Naive thymus-derived CD8-positive, alpha-beta T cell (primary cell): ENCODE results near the gene ZNF385C. TPM values are rescaled to one million over a fixed set of nuclear protein-coding genes. Genes with fewer than 3 reads are reported as not detected.

ENCODE experiments used
- ATAC-seq, 2 donors: fragments of 150-1000 bp; cut with Tn5 transposase in 1 of 2; sonication (Bioruptor Pico), chemical (Tn5 transposase) in 1 of 2; 1 replicate in 1 of 2; 2 replicates in 1 of 2; pipeline ENCODE4 v1.10.0; 2021; ENCODE audit warnings: mild to moderate bottlenecking in 2 of 2, moderate library complexity in 2 of 2
- POLR2A ChIA-PET: fragments of 350-600 bp; sonication (Branson Sonifier 250); formaldehyde crosslinking; loops from one replicate; lab custom pipeline; 2021; ENCODE audit warnings: antibody characterized with exemption; lab: Charles Lee
- DNase-seq, 10 donors: peaks; one replicate each; pipeline versions ENCODE4 v3.0.0 to v3.0.0-alpha.2; 2020 to 2022
- H3K27ac Mint-ChIP-seq, 10 donors: one replicate each; pipeline ENCODE4 v1.8.0; 2020 to 2022; ENCODE audit warnings: mild to moderate bottlenecking in 10 of 10, mixed read lengths in 10 of 10, moderate library complexity in 4 of 10, inconsistent platforms in 1 of 10
- H3K27me3 Mint-ChIP-seq, 5 donors: one replicate each; pipeline ENCODE4 v1.8.0; 2021 to 2022; ENCODE audit warnings: mixed read lengths in 5 of 5
- H3K36me3 Mint-ChIP-seq, 3 donors: one replicate each; pipeline ENCODE4 v1.8.0; 2020 to 2022; ENCODE audit warnings: mixed read lengths in 3 of 3, mild to moderate bottlenecking in 2 of 3, inconsistent platforms in 1 of 3
- H3K4me1 Mint-ChIP-seq, 4 donors: one replicate each; pipeline ENCODE4 v1.8.0; 2021 to 2022; ENCODE audit warnings: mixed read lengths in 4 of 4
- H3K4me3 Mint-ChIP-seq, 10 donors: one replicate each; pipeline ENCODE4 v1.8.0; 2020 to 2022; ENCODE audit warnings: mild to moderate bottlenecking in 10 of 10, mixed read lengths in 10 of 10, moderate library complexity in 6 of 10, inconsistent platforms in 1 of 10
- H3K9me3 Mint-ChIP-seq, 9 donors: one replicate each; pipeline ENCODE4 v1.8.0; 2020 to 2022; ENCODE audit warnings: mixed read lengths in 9 of 9, mild to moderate bottlenecking in 3 of 9, inconsistent platforms in 1 of 9, moderate library complexity in 1 of 9
- polyA plus RNA-seq, 3 donors: library from polyadenylated mRNA; unstranded; fragments of 300-500 nt; fragmentation: Illumina TruSeq; gene quantifications; one replicate each; pipeline ENCODE4 v1.2.3, GENCODE V29; 2021
- total RNA-seq, 8 experiments: library from RNA in 2 of 8; stranded (reverse) in 2 of 8; gene quantifications; one replicate each; pipeline ENCODE4 v1.2.3 and lab custom pipeline; 2021 to 2026

The ZNF385C gene
- total and polyA plus RNA-seq, 5 experiments from 2014 or later, result 0.09 to 0.36 (median 0.14) TPM; not detected in 1

DNA sequence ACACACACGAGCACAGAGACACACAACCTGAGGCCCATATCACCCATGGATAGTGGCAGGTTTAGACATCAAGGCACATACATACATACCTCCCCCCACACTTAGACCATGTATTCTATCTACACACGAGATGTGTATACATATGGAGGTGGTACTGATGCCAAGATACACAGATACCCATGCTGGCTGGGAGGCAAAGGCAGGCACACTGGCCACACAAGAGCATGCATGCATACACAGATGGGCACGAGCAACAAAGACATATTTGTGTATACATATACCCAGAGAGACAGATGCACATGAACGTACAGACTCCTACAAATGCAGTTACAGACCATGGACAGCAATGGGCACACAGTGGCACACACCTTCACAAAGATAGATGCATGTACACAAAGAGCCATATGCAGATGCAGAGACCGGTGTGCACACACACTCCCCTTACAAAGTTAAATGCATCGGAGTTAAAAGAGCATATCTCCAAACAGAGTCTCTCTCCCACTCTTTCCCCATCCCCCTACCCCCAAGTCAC, 45.9 kb downstream of the ZNF385C start:
- ATAC-seq (no peak), DNase-seq (no peak)
- Mint-ChIP-seq H3K4me1 (peaks cover 4 to 9% (median 7%) of the 10 kb centered on the region in 4 donors), H3K4me3 (no peak overlapping the region), H3K36me3 (no peaks in the 10 kb centered on the region), H3K27me3 (peaks cover 9 to 49% (median 27%) of the 10 kb centered on the region in 5 donors), H3K27ac (peak overlapping the region in 1 of 10 donors; percentile 63), H3K9me3 (no peaks in the 10 kb centered on the region)
- POLR2A ChIA-PET, result no interaction called here

DNA sequence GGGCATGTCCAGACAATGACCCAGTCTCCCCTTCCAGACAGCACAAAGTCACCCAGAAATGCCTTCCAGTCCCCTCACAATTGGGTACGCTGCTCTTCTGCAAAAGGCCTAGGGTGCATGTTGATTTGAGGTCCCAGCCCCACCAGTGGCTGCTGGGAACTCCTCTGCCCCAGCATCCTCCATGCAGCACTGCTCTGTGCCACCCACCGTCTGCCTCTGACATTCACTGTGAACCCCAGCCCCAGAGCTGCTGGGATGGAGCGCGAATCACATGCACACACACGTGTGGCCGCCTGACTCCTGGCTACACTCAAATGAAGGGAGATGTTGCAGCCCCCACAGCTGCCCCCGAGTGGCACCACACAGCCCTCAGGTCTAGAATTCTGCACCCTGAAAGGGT, 46.6 kb downstream of the ZNF385C start:
- peak overlapping the region in 2 of 10 donors; percentile 37 to 63 for H3K27ac Mint-ChIP-seq
- peaks cover 4 to 9% (median 7%) of the 10 kb centered on the region in 4 donors for H3K4me1 Mint-ChIP-seq
- peak overlapping the region in 9 of 10 donors; percentile 9 to 87 (median 44) for H3K4me3 Mint-ChIP-seq
- POLR2A ChIA-PET, result interaction anchor here (1.5 kb wide), 1 partner anchor 11 kb away, joined by 4 read pairs; no protein-coding TSS in a partner anchor
- no peaks in the 10 kb centered on the region for H3K36me3 Mint-ChIP-seq
- ATAC-seq (no peak), DNase-seq (no peak)
- H3K27me3 Mint-ChIP-seq, result peaks cover 9 to 49% (median 27%) of the 10 kb centered on the region in 5 donors
- no peaks in the 10 kb centered on the region for H3K9me3 Mint-ChIP-seq

GRCh38 chr17:42051013-42051400, 47.3 kb downstream of the ZNF385C start:
- peak overlapping the region; percentile 67 to 89 (median 80) for H3K4me3 Mint-ChIP-seq
- H3K9me3 Mint-ChIP-seq, result no peaks in the 10 kb centered on the region
- DNase-seq (no peak), ATAC-seq (no peak)
- H3K27me3 Mint-ChIP-seq, result peaks cover 9 to 49% (median 27%) of the 10 kb centered on the region in 5 donors
- H3K36me3 Mint-ChIP-seq, result no peaks in the 10 kb centered on the region
- H3K4me1 Mint-ChIP-seq, result peaks cover 4 to 9% (median 7%) of the 10 kb centered on the region in 4 donors
- peak overlapping the region in 4 of 10 donors; percentile 31 to 61 (median 44) for H3K27ac Mint-ChIP-seq
- POLR2A ChIA-PET, result interaction anchor here (1.5 kb wide), 1 partner anchor 10 kb away, joined by 4 read pairs; no protein-coding TSS in a partner anchor

DNA sequence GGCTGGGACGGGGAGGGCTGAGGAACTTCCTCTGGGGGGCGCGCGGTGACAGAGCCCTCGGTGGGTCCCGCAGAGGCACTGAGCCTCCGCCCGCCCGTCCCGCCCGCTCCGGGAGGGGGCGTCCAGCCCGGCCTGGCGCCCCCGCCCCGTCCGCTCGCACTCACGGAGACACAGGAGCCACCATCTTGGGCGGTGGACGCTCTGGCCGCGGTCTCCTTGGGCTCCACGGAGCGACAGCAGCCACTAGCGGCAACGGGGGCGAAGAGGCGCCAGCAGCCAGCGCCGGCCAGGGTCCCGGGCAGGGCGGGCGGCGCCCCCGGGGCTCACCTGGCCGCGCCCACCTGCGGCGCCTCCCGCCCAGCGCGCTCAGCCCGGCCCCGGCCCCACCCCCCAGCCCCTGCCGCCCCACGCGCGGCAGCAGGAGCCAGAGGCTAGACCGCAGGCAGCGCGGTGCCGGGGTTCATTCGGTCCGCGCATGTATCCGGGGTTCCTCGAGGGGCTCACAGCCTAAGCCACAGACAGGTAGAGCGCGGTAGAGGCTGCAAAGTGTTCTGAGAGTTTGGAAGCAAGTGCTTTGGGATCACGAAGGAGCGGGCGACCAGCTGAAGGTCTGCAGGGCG, 47.8 kb downstream of the ZNF385C start, which contains the start of gene C17orf113:
TSS of gene C17orf113 (minus strand) at position 209 of the 620 bp plus-strand sequence. CDS start 7,225 bp downstream, outside the sequence.
- DNase-seq (peak; percentile 34 to 81 (median 55)), ATAC-seq (peak; percentile 85 to 86)
- Mint-ChIP-seq H3K27ac (peak within 1 kb of the TSS in 6 of 10 donors; percentile 31 to 81 (median 56)), H3K4me1 (peaks cover 6 to 9% (median 7%) of the 10 kb centered on the region in 4 donors), H3K4me3 (peak within 1 kb of the TSS; percentile 67 to 89 (median 81)), H3K9me3 (no peaks in the 10 kb centered on the region), H3K27me3 (peaks cover 9 to 47% (median 23%) of the 10 kb centered on the region in 5 donors), H3K36me3 (no peaks in the 10 kb centered on the region)
- POLR2A ChIA-PET, result interaction anchor here (1.5 kb wide), 1 partner anchor 10 kb away, joined by 4 read pairs; no protein-coding TSS in a partner anchor

- Mint-ChIP-seq H3K4me1 (peaks cover 6 to 9% (median 7%) of the 10 kb centered on the region in 4 donors), H3K4me3 (peak overlapping the region; percentile 66 to 88 (median 79)), H3K9me3 (no peaks in the 10 kb centered on the region), H3K27ac (peak overlapping the region in 4 of 10 donors; percentile 41 to 81 (median 62)), H3K36me3 (no peaks in the 10 kb centered on the region), H3K27me3 (peaks cover 9 to 41% (median 19%) of the 10 kb centered on the region in 5 donors)
- POLR2A ChIA-PET, result interaction anchor here (1.2 kb wide), 1 partner anchor 29 kb away, joined by 3 read pairs; no protein-coding TSS in a partner anchor
- no peak for DNase-seq
- no peak for ATAC-seq
These were observed 48.4 kb downstream of the ZNF385C start for GRCh38 chr17:42049834-42050392.

GRCh38 chr17:42047343-42047742, 50.9 kb downstream of the ZNF385C start:
- no peak for DNase-seq
- Mint-ChIP-seq H3K9me3 (no peaks in the 10 kb centered on the region), H3K36me3 (no peaks in the 10 kb centered on the region), H3K4me1 (peaks cover 6 to 9% (median 7%) of the 10 kb centered on the region in 4 donors), H3K27me3 (peaks cover 2 to 20% (median 6%) of the 10 kb centered on the region in 5 donors), H3K4me3 (no peak overlapping the region), H3K27ac (peak overlapping the region in 1 of 10 donors; percentile 33)
- POLR2A ChIA-PET, result interaction anchor here (0.7 kb wide), 1 partner anchor 547 kb away, joined by 4 read pairs; no protein-coding TSS in a partner anchor
- no peak for ATAC-seq

DNA sequence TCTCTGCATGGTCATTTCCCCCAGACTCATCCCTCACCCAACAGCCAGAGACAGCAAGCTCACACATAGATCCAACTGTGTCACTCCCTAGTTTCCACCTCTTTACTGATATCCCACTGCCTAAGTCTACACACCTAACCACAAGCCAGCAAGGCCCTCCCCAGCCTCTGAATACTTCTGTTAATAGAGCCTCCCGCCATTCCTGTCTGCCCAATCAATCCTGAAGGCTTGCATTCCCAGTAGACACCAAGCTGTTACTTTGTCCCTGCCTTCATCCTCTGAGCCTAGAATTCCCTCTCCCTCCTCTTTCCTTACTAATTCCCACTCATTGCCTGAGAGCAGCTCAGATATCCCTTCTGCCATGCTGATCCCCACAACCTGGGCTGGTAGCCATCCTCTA, 52.6 kb downstream of the ZNF385C start:
- POLR2A ChIA-PET, result no interaction called here
- Mint-ChIP-seq H3K36me3 (no peaks in the 10 kb centered on the region), H3K27ac (peak overlapping the region in 2 of 10 donors; percentile 1 to 15), H3K4me3 (no peak overlapping the region), H3K4me1 (peaks cover 1 to 5% (median 3%) of the 10 kb centered on the region in 4 donors), H3K27me3 (peaks cover 0 to 12% (median 3%) of the 10 kb centered on the region in 5 donors), H3K9me3 (no peaks in the 10 kb centered on the region)
- ATAC-seq (no peak), DNase-seq (no peak)

DNA sequence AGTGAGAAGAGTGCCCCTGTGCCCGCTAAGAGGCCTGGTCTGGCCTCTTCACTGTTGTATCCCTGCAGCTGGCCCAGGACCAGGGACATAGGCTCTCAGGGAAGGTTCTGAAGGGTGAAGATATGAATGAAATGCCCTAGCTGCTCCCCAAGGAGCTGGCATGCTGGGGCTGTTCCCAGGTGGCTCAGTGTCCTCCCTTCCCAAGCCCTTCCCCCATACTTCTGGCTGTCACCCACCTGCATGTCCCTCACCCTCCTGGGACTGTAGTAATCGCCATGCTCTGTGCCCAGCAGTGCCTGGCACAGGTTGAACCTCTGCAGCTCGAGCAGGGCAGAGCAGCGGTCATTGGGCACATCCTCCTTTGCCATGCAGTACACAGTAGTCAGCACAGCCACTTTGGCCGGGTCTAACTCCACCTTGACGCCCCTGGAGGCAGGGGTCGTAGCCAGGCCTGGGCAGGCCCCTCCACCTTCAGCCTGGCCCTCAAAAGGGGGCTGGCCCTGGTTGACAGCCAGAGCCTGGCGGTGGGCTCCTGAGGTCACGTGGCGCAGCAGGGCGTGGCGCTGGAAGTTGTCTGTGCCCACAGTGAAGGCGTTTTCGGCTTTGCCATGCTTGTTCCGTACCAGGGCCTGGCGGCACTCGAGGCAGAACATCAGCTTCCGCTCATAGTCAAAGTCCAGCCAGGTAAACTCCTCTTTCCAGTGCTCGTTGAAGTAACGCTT, 55.5 kb downstream of the ZNF385C start:
- POLR2A ChIA-PET, result no interaction called here
- peaks cover 0 to 2% (median 0%) of the 10 kb centered on the region in 4 donors for H3K4me1 Mint-ChIP-seq
- H3K27me3 Mint-ChIP-seq, result peaks cover 0 to 13% (median 2%) of the 10 kb centered on the region in 5 donors
- H3K27ac Mint-ChIP-seq, result no peak overlapping the region
- no peaks in the 10 kb centered on the region for H3K36me3 Mint-ChIP-seq
- no peak overlapping the region for H3K4me3 Mint-ChIP-seq
- no peak for DNase-seq
- H3K9me3 Mint-ChIP-seq, result no peaks in the 10 kb centered on the region
- no peak for ATAC-seq

DNA sequence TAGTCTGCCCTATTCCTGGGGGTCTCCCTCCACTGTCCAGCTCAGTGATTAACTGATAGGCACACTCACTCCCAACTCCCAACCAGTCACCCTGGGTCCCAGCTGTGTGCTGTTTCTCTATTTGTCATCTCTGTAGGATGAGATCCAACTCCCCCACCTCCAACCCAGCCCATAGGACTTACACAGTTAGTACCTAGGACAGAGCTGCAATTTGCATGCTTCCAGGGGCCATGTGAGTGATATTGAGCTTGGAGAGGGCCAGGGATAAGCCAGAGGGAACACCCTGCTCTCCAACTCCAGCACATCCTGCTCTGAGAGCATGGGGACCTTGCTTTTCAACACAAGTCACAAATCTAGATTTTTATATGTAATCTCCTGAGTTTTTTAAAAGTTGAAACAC, 56.7 kb downstream of the ZNF385C start:
- Mint-ChIP-seq H3K4me3 (no peak overlapping the region), H3K9me3 (no peaks in the 10 kb centered on the region), H3K27ac (peak overlapping the region in 1 of 10 donors; percentile 22), H3K4me1 (peaks cover 0 to 2% (median 0%) of the 10 kb centered on the region in 4 donors), H3K27me3 (peaks cover 0 to 16% (median 5%) of the 10 kb centered on the region in 5 donors), H3K36me3 (no peaks in the 10 kb centered on the region)
- no peak for ATAC-seq
- POLR2A ChIA-PET, result interaction anchor here (1.0 kb wide), 1 partner anchor 71 kb away, joined by 3 read pairs; the partner anchor contains the start of gene DHX58
- DNase-seq, result no peak

DNA sequence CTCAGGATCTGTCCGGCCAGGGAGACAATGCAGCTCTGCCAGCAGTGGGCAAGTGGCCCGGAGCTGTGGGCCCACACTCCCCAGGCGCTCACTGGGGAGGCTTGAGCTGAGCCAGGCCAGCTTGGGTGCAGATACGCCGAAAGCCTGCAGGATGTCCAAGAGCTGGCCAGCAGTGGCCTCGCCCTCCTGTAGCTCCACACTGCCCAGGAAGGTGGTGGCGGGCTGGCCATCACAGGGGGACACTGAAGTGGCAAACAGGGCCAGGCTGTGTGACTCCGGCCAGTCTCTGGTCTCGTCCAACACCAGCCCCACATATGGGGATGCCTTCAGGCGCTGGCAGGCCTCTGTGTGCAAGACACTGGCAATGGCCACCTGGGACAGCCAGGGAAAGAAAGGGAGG, 57.5 kb downstream of the ZNF385C start:
- no peak overlapping the region for H3K27ac Mint-ChIP-seq

DNA sequence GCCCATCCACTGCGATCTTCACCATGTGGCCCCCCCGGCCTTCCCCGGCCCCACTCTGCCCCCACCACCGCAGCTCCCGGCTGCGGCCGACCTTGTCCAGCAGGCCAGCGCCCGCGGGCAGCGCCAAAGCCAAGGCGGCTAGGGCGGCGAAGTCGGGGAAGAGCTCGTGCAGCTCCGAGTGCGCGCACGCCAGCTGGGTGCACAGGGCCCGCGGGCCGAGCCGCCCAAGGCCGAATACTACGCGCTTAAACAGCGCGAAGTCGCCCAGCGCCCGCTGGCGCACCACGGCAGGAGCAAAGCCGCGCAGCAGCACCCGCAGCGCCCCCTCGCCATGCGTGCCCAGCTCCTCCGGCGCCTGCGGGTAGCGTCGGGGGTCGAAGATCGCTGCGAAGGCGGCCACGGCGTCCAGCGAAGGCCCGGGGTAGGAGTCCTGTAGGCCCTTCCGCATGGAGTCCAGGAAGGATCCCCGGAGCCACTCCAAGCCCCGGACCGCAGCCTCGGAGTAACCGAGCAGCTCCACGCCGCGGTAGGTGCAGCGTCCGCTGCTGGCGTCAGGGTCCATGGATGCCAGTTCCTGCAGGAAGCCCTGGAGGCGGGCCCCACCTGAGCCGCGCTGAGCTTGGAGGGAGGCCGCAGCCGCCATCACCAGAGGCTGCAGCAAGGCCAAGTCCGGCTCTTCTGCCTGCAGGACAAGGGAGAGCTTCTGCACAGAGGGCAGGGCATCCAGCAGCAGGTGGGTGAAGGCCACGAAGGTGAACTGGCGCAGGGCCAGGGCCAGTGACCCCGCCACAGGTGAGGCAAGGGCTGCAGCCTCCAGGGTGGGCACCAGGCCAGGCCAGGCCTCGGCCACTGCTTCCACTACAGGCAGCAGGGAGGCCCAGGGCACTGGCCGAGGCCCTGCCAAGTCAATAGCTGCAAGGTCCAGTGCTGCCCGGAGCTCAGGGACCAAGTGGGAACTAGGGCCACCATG, 58.2 kb downstream of the ZNF385C start:
- Mint-ChIP-seq H3K9me3 (no peaks in the 10 kb centered on the region), H3K4me3 (no peak overlapping the region), H3K36me3 (no peaks in the 10 kb centered on the region), H3K4me1 (no peaks in the 10 kb centered on the region), H3K27ac (no peak overlapping the region), H3K27me3 (peaks cover 0 to 19% (median 5%) of the 10 kb centered on the region in 5 donors)
- POLR2A ChIA-PET, result interaction anchor here (0.9 to 1.0 kb wide), 2 partner anchors 11 to 72 kb away, joined by 3 to 4 read pairs; partner anchors contain the start of genes C17orf113 and DHX58
- ATAC-seq, result no peak
- DNase-seq, result no peak

More for the DNA sequence above, 57.5 kb downstream of the ZNF385C start:
- H3K27me3 Mint-ChIP-seq, result peaks cover 0 to 16% (median 5%) of the 10 kb centered on the region in 5 donors
- H3K4me1 Mint-ChIP-seq, result no peaks in the 10 kb centered on the region
- H3K4me3 Mint-ChIP-seq, result no peak overlapping the region
- DNase-seq (no peak), ATAC-seq (no peak)
- POLR2A ChIA-PET, result interaction anchor here (0.9 to 1.0 kb wide), 2 partner anchors 10 to 72 kb away, joined by 3 to 4 read pairs; partner anchors contain the start of genes C17orf113 and DHX58
- no peaks in the 10 kb centered on the region for H3K9me3 Mint-ChIP-seq
- no peaks in the 10 kb centered on the region for H3K36me3 Mint-ChIP-seq
